ENCODE data around the gene PEX7. TPM values are rescaled to one million over a fixed set of nuclear protein-coding genes. Genes with fewer than 3 reads are reported as not detected.
"Not testable (repeated sequence)": the region's sequence is repeated elsewhere in the genome, so short reads cannot be mapped to it uniquely, and the experiment has no call there.

Gene PEX7
- total RNA-seq, 4 donors from 2014 or later: 3.4 to 11.0 (median 7.0) TPM; not detected in 1

- TF ChIP-seq EP300 (IDR thresholded peaks at IDR 0.05; ENCODE audit: low read depth) (no peak), CTCF (IDR thresholded peaks at IDR 0.05) (no peak), POLR2AphosphoS5 (IDR thresholded peaks at IDR 0.05) (no peak), POLR2A (IDR thresholded peaks at IDR 0.05) (no peak)
- H3K4me3 ChIP-seq: no peak overlapping the region
- no peak for DNase-seq
- in situ Hi-C loops (cut with MboI; ENCODE audit: low pct_ligation_motif_present in 1 of 4, low pct_unique_long_range_greater_than_20kb in 1 of 4, low sequenced_read_pairs in 3 of 4) (no loop called here), intact Hi-C loops (cut with DNase I; ENCODE audit: low total_unique reads) (loop anchor here (10.0 kb wide), 1 partner anchor 232 kb away; no protein-coding TSS in a partner anchor)
- H3K27ac ChIP-seq: no peak overlapping the region
- 83 to 85% methylated on average over 4 of the region's 4 CpGs for WGBS, 2 donors (ENCODE audit: low coverage in 1 of 2)
- no peaks in the 10 kb centered on the region for H3K4me1 ChIP-seq
- H3K9me3 ChIP-seq: no peaks in the 10 kb centered on the region
- H3K36me3 ChIP-seq: peaks cover 0 to 4% (median 2%) of the 10 kb centered on the region in 4 donors
- H3K27me3 ChIP-seq: no peaks in the 10 kb centered on the region
Observed at GRCh38 chr6:136866872-136867416, 44.6 kb downstream of the PEX7 start.

GRCh38 chr6:136869451-136869850, 47.1 kb downstream of the PEX7 start:
- H3K27me3 ChIP-seq: no peaks in the 10 kb centered on the region
- H3K4me3 ChIP-seq: no peak overlapping the region
- in situ Hi-C loops (cut with MboI; ENCODE audit: low pct_ligation_motif_present in 1 of 4, low pct_unique_long_range_greater_than_20kb in 1 of 4, low sequenced_read_pairs in 3 of 4) (no loop called here), intact Hi-C loops (cut with DNase I; ENCODE audit: low total_unique reads) (loop anchor here (10.0 kb wide), 1 partner anchor 235 kb away; no protein-coding TSS in a partner anchor)
- H3K27ac ChIP-seq: no peak overlapping the region
- TF ChIP-seq EP300 (IDR thresholded peaks at IDR 0.05; ENCODE audit: low read depth) (no peak), POLR2AphosphoS5 (IDR thresholded peaks at IDR 0.05) (no peak), CTCF (IDR thresholded peaks at IDR 0.05) (no peak), POLR2A (IDR thresholded peaks at IDR 0.05) (no peak)
- H3K9me3 ChIP-seq: peaks cover 16 to 19% of the 10 kb centered on the region in 2 donors
- DNase-seq: no peak
- H3K4me1 ChIP-seq: no peaks in the 10 kb centered on the region
- WGBS, 2 donors (ENCODE audit: low coverage in 1 of 2): 87 to 90% methylated on average over 2 of the region's 2 CpGs
- H3K36me3 ChIP-seq: peaks cover 0 to 29% (median 10%) of the 10 kb centered on the region in 4 donors

- no peaks in the 10 kb centered on the region for H3K27me3 ChIP-seq
- DNase-seq: no peak
- intact Hi-C loops (cut with DNase I; ENCODE audit: low total_unique reads) (no loop called here), in situ Hi-C loops (cut with MboI; ENCODE audit: low pct_ligation_motif_present in 1 of 4, low pct_unique_long_range_greater_than_20kb in 1 of 4, low sequenced_read_pairs in 3 of 4) (no loop called here)
- TF ChIP-seq POLR2AphosphoS5 (IDR thresholded peaks at IDR 0.05) (no peak), EP300 (IDR thresholded peaks at IDR 0.05; ENCODE audit: low read depth) (no peak), POLR2A (IDR thresholded peaks at IDR 0.05) (no peak), CTCF (IDR thresholded peaks at IDR 0.05) (no peak)
- H3K27ac ChIP-seq: no peak overlapping the region
- H3K4me1 ChIP-seq: no peaks in the 10 kb centered on the region
- 58 to 96% methylated on average over 3 of the region's 3 CpGs for WGBS, 2 donors (ENCODE audit: low coverage in 1 of 2)
- H3K36me3 ChIP-seq: peaks cover 0 to 29% (median 11%) of the 10 kb centered on the region in 4 donors
- H3K4me3 ChIP-seq: no peak overlapping the region
- H3K9me3 ChIP-seq: peaks cover 17 to 22% of the 10 kb centered on the region in 2 donors
Observed at GRCh38 chr6:136873748-136874147, 51.4 kb downstream of the PEX7 start.

- in situ Hi-C loops (cut with MboI; ENCODE audit: low pct_ligation_motif_present in 1 of 4, low pct_unique_long_range_greater_than_20kb in 1 of 4, low sequenced_read_pairs in 3 of 4); intact Hi-C loops (cut with DNase I; ENCODE audit: low total_unique reads): not testable (repeated sequence)
- WGBS, 2 donors (ENCODE audit: low coverage in 1 of 2): 96% methylated on average over 4 of the region's 4 CpGs; no CpG with 5 or more reads in 1 of the 2 donors
Observed at GRCh38 chr6:136876469-136876868, 54.1 kb downstream of the PEX7 start.

More at GRCh38 chr6:136876469-136876868, 54.1 kb downstream of the PEX7 start:
- H3K4me3 ChIP-seq, H3K27me3 ChIP-seq, H3K4me1 ChIP-seq, H3K27ac ChIP-seq, DNase-seq: not testable (repeated sequence)
- Histone ChIP-seq H3K36me3 (peaks cover 0 to 29% (median 11%) of the 10 kb centered on the region in 4 donors), H3K9me3 (peaks cover 17 to 22% of the 10 kb centered on the region in 2 donors)

Data from transverse colon (tissue), 4 donors.